Measurements from ENCODE around the gene UBE2L3.

UBE2L3 gene

DNA sequence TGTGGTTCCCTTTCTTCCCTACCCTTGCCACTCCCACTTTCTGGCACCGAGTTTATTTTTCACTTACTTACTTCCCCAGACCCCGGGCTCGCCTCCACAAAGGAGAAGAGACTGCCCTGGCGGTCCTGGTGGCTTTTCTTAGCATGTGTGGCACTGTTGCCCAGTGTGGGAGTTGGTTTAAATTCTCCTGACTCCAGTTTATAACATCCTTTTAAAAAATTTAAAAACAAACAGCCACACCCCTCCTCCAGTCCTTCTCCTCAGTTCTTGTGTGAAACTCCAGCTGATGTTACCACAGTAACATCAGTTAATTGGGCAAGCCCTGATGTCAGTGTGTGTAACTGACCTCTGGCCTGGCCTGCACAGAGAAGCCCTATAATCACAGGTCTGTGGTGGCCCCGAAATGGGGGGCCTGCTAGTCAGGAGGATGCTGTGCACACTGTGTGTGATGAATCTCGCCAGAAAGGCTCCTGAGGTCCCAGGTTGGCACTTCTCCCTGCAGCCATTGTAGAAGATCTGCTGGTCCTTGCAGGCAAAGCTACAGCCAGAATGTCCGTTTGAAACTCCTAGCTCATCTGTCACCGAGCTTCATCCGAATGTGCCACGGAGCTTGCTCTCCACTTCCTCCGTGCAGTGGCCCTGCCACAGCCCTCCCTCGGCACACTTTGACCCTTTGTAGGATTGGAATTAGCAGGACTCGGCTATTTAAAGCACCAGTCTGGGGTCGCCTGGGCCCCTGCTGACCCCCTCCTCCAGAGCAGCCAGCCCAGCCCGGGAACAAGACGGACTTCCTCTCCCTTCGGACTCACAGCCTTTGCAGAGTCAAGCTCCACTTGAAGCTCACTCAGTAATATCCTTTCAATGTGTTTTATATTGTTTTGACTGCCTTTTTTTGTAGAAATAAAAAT is 54.8 kb downstream of the UBE2L3 start:
- H3K9ac ChIP-seq (ENCODE audit: low read length) = no peak overlapping the region

GRCh38 chr22:21622919-21623647 is 55.6 kb downstream of the UBE2L3 start:
- H3K27me3 ChIP-seq (ENCODE audit: insufficient read depth, low read length) = no peaks in the 10 kb centered on the region

More for the DNA sequence above, 54.8 kb downstream of the UBE2L3 start:
- peaks cover 6% of the 10 kb centered on the region; the same call in 1 of the 2 replicates for H3F3A ChIP-seq (ENCODE audit: insufficient read depth, low read length)
- TF ChIP-seq, protein P1, sequence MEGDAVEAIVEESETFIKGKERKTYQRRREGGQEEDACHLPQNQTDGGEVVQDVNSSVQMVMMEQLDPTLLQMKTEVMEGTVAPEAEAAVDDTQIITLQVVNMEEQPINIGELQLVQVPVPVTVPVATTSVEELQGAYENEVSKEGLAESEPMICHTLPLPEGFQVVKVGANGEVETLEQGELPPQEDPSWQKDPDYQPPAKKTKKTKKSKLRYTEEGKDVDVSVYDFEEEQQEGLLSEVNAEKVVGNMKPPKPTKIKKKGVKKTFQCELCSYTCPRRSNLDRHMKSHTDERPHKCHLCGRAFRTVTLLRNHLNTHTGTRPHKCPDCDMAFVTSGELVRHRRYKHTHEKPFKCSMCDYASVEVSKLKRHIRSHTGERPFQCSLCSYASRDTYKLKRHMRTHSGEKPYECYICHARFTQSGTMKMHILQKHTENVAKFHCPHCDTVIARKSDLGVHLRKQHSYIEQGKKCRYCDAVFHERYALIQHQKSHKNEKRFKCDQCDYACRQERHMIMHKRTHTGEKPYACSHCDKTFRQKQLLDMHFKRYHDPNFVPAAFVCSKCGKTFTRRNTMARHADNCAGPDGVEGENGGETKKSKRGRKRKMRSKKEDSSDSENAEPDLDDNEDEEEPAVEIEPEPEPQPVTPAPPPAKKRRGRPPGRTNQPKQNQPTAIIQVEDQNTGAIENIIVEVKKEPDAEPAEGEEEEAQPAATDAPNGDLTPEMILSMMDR (IDR thresholded peaks at IDR 0.05; ENCODE audit: low read length) = no peak
- TF ChIP-seq EZH2 (IDR thresholded peaks at IDR 0.05; ENCODE audit: borderline replicate concordance, low read length) = no peak
- no peak overlapping the region for H3K4me2 ChIP-seq (ENCODE audit: low read length)
- no peak overlapping the region for H3K4me3 ChIP-seq (ENCODE audit: low read depth, low read length, poor library complexity, severe bottlenecking)
- H3K36me3 ChIP-seq (ENCODE audit: insufficient read depth, low read length) = peaks cover 44% of the 10 kb centered on the region
- no peaks in the 10 kb centered on the region for H3K79me2 ChIP-seq (ENCODE audit: insufficient read depth, low read length)
- no peaks in the 10 kb centered on the region for H3K9me2 ChIP-seq (ENCODE audit: low read depth, low read length)
- H2AFZ ChIP-seq (ENCODE audit: low read length) = no peak overlapping the region
- no peaks in the 10 kb centered on the region for H3K9me3 ChIP-seq (ENCODE audit: low read length)
- no peaks in the 10 kb centered on the region for H3K27me3 ChIP-seq (ENCODE audit: insufficient read depth, low read length)
- peaks cover 32% of the 10 kb centered on the region for H3K4me1 ChIP-seq (ENCODE audit: insufficient read depth, low read length, severe bottlenecking)
- H4K20me1 ChIP-seq (ENCODE audit: insufficient read depth, low read length) = no peaks in the 10 kb centered on the region
- no peak overlapping the region for H3K27ac ChIP-seq (ENCODE audit: low read depth, low read length, poor library complexity, severe bottlenecking)

DNA sequence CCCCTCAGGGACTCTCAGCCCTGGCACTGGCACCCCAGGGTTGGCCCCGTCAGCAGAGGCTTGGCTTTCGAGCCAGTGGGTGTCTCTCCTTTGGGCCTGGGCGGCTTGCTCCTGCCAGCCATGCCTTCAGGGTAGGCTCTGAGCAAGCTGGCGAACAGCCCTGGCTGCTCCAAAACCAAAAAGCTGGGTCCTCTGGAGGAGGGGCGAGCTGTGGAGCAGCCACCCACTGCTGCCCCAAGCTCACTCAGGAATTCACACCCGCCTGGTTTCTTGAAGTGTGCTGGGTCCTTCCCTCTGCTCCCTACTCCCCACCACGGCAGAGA is 56.1 kb downstream of the UBE2L3 start:
- Histone ChIP-seq H3K4me1 (ENCODE audit: insufficient read depth, low read length, severe bottlenecking) (peaks cover 42% of the 10 kb centered on the region), H3K9me3 (ENCODE audit: low read length) (no peaks in the 10 kb centered on the region), H3K27me3 (ENCODE audit: insufficient read depth, low read length) (no peaks in the 10 kb centered on the region), H3K27ac (ENCODE audit: low read depth, low read length, poor library complexity, severe bottlenecking) (no peak overlapping the region), H3K4me3 (ENCODE audit: low read depth, low read length, poor library complexity, severe bottlenecking) (no peak overlapping the region), H3K4me2 (ENCODE audit: low read length) (no peak overlapping the region), H3K9ac (ENCODE audit: low read length) (no peak overlapping the region), H3F3A (ENCODE audit: insufficient read depth, low read length) (peaks cover 6% of the 10 kb centered on the region; the same call in 1 of the 2 replicates), H3K79me2 (ENCODE audit: insufficient read depth, low read length) (peaks cover 4% of the 10 kb centered on the region; the same call in 1 of the 2 replicates), H4K20me1 (ENCODE audit: insufficient read depth, low read length) (no peaks in the 10 kb centered on the region), H3K36me3 (ENCODE audit: insufficient read depth, low read length) (peaks cover 56% of the 10 kb centered on the region), H2AFZ (ENCODE audit: low read length) (no peak overlapping the region), H3K9me2 (ENCODE audit: low read depth, low read length) (no peaks in the 10 kb centered on the region)
- no peak for TF ChIP-seq EZH2 (IDR thresholded peaks at IDR 0.05; ENCODE audit: borderline replicate concordance, low read length)

More at GRCh38 chr22:21622919-21623647, 55.6 kb downstream of the UBE2L3 start:
- peaks cover 52% of the 10 kb centered on the region for H3K36me3 ChIP-seq (ENCODE audit: insufficient read depth, low read length)
- no peaks in the 10 kb centered on the region for H3K9me2 ChIP-seq (ENCODE audit: low read depth, low read length)
- peaks cover 37% of the 10 kb centered on the region for H3K4me1 ChIP-seq (ENCODE audit: insufficient read depth, low read length, severe bottlenecking)
- H3K4me2 ChIP-seq (ENCODE audit: low read length) = no peak overlapping the region
- H2AFZ ChIP-seq (ENCODE audit: low read length) = no peak overlapping the region
- no peak for TF ChIP-seq EZH2 (IDR thresholded peaks at IDR 0.05; ENCODE audit: borderline replicate concordance, low read length)
- TF ChIP-seq, protein P1 (IDR thresholded peaks at IDR 0.05; ENCODE audit: low read length) = no peak
- H4K20me1 ChIP-seq (ENCODE audit: insufficient read depth, low read length) = no peaks in the 10 kb centered on the region
- H3K9ac ChIP-seq (ENCODE audit: low read length) = no peak overlapping the region
- no peak overlapping the region for H3K4me3 ChIP-seq (ENCODE audit: low read depth, low read length, poor library complexity, severe bottlenecking)
- H3K79me2 ChIP-seq (ENCODE audit: insufficient read depth, low read length) = peaks cover 3% of the 10 kb centered on the region; the same call in 1 of the 2 replicates
- no peak overlapping the region for H3K27ac ChIP-seq (ENCODE audit: low read depth, low read length, poor library complexity, severe bottlenecking)
- H3F3A ChIP-seq (ENCODE audit: insufficient read depth, low read length) = peaks cover 6% of the 10 kb centered on the region; the same call in 1 of the 2 replicates
- no peaks in the 10 kb centered on the region for H3K9me3 ChIP-seq (ENCODE audit: low read length)

Measured in OCI-LY1 (cell line).